ENCODE measurements around the gene UBALD1. TPM values are rescaled to one million over a fixed set of nuclear protein-coding genes. Genes with fewer than 3 reads are reported as not detected.
A peak's percentile ranks its signal among the peaks of the same experiment; 100 is the strongest.

UBALD1 gene
- polyA plus RNA-seq, 5 donors = 10.2 to 34.0 (median 18.5) TPM

DNA sequence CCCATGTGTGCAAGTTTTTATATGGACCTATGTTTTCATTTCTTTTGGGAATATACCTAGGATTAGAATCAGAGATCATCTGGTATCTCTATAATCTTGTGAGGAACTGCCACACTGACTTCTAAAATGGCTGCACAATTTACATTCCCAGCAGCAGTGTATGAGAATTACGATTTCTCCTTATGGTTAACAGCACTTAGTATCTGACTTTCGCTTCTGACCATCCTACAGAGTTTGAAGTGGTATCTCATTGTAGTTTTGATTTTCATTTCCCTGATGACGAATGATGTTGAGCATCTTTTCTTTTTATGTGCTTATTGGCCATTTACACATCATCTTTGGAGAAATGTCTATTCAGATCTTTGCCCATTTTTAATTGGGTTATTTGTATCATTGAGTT is 48.5 kb downstream of the UBALD1 start:
- DNase-seq = no peak

DNA sequence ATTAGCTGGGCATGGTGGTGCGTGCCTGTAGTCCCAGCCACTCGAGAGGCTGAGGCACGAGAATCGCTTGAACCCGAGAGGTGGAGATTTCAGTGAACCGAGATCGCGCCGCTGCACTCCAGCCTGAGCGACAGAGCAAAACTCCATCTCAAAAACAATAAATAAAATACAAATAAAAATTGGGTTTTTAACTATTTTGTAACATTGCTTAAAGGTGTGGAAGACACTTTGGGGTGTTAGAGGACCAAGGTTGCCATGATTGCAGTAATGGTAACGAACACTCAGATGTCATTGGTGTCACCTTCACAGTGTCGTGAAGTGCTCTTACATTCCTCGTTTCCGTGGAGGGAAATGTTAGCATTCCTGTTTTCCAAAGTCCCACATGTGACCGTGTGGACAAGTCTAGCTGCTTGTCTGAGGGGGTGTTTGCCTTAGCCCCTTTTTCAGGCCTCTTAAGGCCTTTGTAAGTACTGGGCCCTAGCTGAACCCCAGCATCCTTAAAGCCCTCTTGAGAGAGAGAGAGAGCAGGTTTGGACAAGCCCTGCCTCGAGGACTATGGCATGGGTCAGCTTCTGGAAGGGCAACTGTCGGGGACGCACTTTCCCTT is 49.9 kb downstream of the UBALD1 start:
- peak; percentile 28 to 29 for DNase-seq

DNA sequence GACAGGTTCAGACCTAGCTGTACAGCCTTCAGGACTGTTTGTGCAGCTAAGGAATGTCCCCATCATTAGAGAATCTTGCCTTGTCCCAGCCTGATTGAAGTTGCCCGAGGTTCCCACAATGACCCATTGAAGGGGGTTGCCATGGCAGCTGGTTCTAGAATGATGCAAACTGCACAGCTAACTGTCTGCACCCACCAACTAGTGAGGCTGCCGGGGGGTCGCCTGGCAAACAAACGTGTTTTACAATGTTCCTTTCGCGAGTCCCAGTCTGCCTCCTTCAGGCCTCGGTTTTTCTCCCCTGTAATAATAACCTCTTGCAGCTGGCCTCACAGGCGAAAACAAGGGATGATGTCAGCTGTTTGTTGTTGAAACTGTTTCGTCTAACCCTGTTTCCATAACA is 53.1 kb downstream of the UBALD1 start:
- DNase-seq = no peak

Other genes starting within 250 kb of the UBALD1 start
- gene VASN, start 243.0 kb downstream of the UBALD1 start, polyA plus RNA-seq (ENCODE audit: insufficient read depth in 1 of 5, insufficient read length in 5 of 5, low replicate concordance in 1 of 5) = 10 to 100 TPM; 10.3 to 24.3 (median 17.1) TPM
- gene CORO7, start 198.3 kb downstream of the UBALD1 start, polyA plus RNA-seq (ENCODE audit: insufficient read depth in 1 of 5, insufficient read length in 5 of 5, low replicate concordance in 1 of 5) = 10 to 100 TPM; 13.9 to 26.1 (median 18.5) TPM
- 10 to 100 TPM; 30.6 to 39.5 (median 36.1) TPM for gene DNAJA3, start 189.0 kb downstream of the UBALD1 start, polyA plus RNA-seq (ENCODE audit: insufficient read depth in 1 of 5, insufficient read length in 5 of 5, low replicate concordance in 1 of 5)
- gene NMRAL1, start 140.3 kb downstream of the UBALD1 start, polyA plus RNA-seq (ENCODE audit: insufficient read depth in 1 of 5, insufficient read length in 5 of 5, low replicate concordance in 1 of 5) = 10 to 100 TPM; 32.9 to 51.1 (median 42.7) TPM
- 10 to 100 TPM; 38.7 to 57.1 (median 39.5) TPM for gene HMOX2, start 138.5 kb downstream of the UBALD1 start, polyA plus RNA-seq (ENCODE audit: insufficient read depth in 1 of 5, insufficient read length in 5 of 5, low replicate concordance in 1 of 5)
- gene CDIP1, start 76.1 kb downstream of the UBALD1 start, polyA plus RNA-seq (ENCODE audit: insufficient read depth in 1 of 5, insufficient read length in 5 of 5, low replicate concordance in 1 of 5) = 10 to 100 TPM; 17.1 to 29.3 (median 19.1) TPM
- gene C16orf96, start 58.5 kb downstream of the UBALD1 start, polyA plus RNA-seq (ENCODE audit: insufficient read depth in 1 of 5, insufficient read length in 5 of 5, low replicate concordance in 1 of 5) = under 1 TPM; 0.27 to 0.54 (median 0.33) TPM
- 10 to 100 TPM; 38.2 to 87.7 (median 58.2) TPM for gene MGRN1, start 9.9 kb upstream of the UBALD1 start, polyA plus RNA-seq (ENCODE audit: insufficient read depth in 1 of 5, insufficient read length in 5 of 5, low replicate concordance in 1 of 5)
- gene NUDT16L1, start 78.7 kb upstream of the UBALD1 start, polyA plus RNA-seq (ENCODE audit: insufficient read depth in 1 of 5, insufficient read length in 5 of 5, low replicate concordance in 1 of 5) = 10 to 100 TPM; 26.0 to 57.7 (median 31.2) TPM
- gene ANKS3, start 119.4 kb upstream of the UBALD1 start, polyA plus RNA-seq (ENCODE audit: insufficient read depth in 1 of 5, insufficient read length in 5 of 5, low replicate concordance in 1 of 5) = 10 to 100 TPM; 20.5 to 33.0 (median 28.6) TPM
- gene DNAAF8, start 119.6 kb upstream of the UBALD1 start, polyA plus RNA-seq (ENCODE audit: insufficient read depth in 1 of 5, insufficient read length in 5 of 5, low replicate concordance in 1 of 5) = 1 to 10 TPM; 1.6 to 4.8 (median 2.4) TPM
- gene ZNF500, start 152.3 kb upstream of the UBALD1 start, polyA plus RNA-seq (ENCODE audit: insufficient read depth in 1 of 5, insufficient read length in 5 of 5, low replicate concordance in 1 of 5) = 10 to 100 TPM; 12.7 to 20.4 (median 16.9) TPM
- under 1 TPM in 2 of 5 donors, not detected in 3; 0.19 to 0.38 TPM for gene SEPTIN12, start 173.5 kb upstream of the UBALD1 start, polyA plus RNA-seq (ENCODE audit: insufficient read depth in 1 of 5, insufficient read length in 5 of 5, low replicate concordance in 1 of 5)
- 1 to 10 TPM; 2.2 to 5.0 (median 4.4) TPM for gene SMIM22, start 180.5 kb upstream of the UBALD1 start, polyA plus RNA-seq (ENCODE audit: insufficient read depth in 1 of 5, insufficient read length in 5 of 5, low replicate concordance in 1 of 5)
- gene ROGDI, start 187.7 kb upstream of the UBALD1 start, polyA plus RNA-seq (ENCODE audit: insufficient read depth in 1 of 5, insufficient read length in 5 of 5, low replicate concordance in 1 of 5) = 10 to 100 TPM; 25.1 to 55.7 (median 39.4) TPM
- gene GLYR1, start 232.4 kb upstream of the UBALD1 start, polyA plus RNA-seq (ENCODE audit: insufficient read depth in 1 of 5, insufficient read length in 5 of 5, low replicate concordance in 1 of 5) = 100 to 1,000 TPM; 110 to 125 (median 122) TPM
- gene UBN1, start 232.6 kb upstream of the UBALD1 start, polyA plus RNA-seq (ENCODE audit: insufficient read depth in 1 of 5, insufficient read length in 5 of 5, low replicate concordance in 1 of 5) = 10 to 100 TPM; 29.7 to 38.2 (median 31.1) TPM